ENCODE measurements around the gene UBE2H.

DNA sequence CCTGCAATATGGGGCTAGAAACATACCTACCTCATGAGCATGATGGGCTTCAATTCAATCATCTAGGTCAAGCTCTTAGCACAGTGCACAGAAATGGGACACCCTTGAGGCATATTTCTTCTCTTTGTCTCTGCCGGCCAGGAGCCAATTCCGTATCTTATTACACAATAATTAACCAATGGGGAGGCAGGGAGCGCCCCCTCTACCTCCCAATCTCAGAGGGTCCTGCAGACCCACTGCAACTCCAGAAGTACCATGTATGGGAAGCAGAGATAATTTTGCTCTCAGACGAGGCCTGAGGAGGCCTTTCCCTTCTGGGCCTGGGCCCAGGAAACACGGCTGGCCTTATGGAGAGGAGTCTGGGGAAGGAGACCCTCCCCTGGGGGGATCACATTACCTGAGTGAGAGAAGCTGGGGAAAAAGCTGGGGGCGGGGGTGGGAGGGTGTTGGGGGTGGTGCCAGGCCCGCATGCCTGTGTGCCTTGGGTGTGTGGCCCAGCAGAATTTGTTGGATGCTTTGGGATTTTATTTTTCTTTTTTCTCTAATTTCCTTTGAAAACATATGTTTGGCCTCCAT is 155.5 kb downstream of the UBE2H start:
- TF ChIP-seq, protein P1, sequence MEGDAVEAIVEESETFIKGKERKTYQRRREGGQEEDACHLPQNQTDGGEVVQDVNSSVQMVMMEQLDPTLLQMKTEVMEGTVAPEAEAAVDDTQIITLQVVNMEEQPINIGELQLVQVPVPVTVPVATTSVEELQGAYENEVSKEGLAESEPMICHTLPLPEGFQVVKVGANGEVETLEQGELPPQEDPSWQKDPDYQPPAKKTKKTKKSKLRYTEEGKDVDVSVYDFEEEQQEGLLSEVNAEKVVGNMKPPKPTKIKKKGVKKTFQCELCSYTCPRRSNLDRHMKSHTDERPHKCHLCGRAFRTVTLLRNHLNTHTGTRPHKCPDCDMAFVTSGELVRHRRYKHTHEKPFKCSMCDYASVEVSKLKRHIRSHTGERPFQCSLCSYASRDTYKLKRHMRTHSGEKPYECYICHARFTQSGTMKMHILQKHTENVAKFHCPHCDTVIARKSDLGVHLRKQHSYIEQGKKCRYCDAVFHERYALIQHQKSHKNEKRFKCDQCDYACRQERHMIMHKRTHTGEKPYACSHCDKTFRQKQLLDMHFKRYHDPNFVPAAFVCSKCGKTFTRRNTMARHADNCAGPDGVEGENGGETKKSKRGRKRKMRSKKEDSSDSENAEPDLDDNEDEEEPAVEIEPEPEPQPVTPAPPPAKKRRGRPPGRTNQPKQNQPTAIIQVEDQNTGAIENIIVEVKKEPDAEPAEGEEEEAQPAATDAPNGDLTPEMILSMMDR (conservative IDR thresholded peaks at IDR 0.05; ENCODE audit: low read depth, low read length), result no peak
- TF ChIP-seq MXI1 (IDR thresholded peaks at IDR 0.05; ENCODE audit: borderline replicate concordance, low read depth, low read length) (no peak), POLR2A (IDR thresholded peaks at IDR 0.05; ENCODE audit: low read depth, low read length) (no peak), CEBPB (IDR thresholded peaks at IDR 0.05; ENCODE audit: low read depth, low read length) (peak; percentile 46; the same call in 1 of the 2 replicates), RCOR1 (IDR thresholded peaks at IDR 0.05; ENCODE audit: insufficient replicate concordance, low read length) (no peak), BHLHE40 (IDR thresholded peaks at IDR 0.05; ENCODE audit: low read depth, low read length) (no peak), MAFK (IDR thresholded peaks at IDR 0.05; ENCODE audit: low read depth, low read length) (no peak), RAD21 (IDR thresholded peaks at IDR 0.05; ENCODE audit: low read length) (no peak), SMC3 (IDR thresholded peaks at IDR 0.05; ENCODE audit: low read depth, low read length) (no peak)
- TF ChIP-seq, protein P2, sequence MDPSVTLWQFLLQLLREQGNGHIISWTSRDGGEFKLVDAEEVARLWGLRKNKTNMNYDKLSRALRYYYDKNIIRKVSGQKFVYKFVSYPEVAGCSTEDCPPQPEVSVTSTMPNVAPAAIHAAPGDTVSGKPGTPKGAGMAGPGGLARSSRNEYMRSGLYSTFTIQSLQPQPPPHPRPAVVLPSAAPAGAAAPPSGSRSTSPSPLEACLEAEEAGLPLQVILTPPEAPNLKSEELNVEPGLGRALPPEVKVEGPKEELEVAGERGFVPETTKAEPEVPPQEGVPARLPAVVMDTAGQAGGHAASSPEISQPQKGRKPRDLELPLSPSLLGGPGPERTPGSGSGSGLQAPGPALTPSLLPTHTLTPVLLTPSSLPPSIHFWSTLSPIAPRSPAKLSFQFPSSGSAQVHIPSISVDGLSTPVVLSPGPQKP (IDR thresholded peaks at IDR 0.05; ENCODE audit: borderline replicate concordance, low read depth, low read length), result no peak
- TF ChIP-seq, protein P3, sequence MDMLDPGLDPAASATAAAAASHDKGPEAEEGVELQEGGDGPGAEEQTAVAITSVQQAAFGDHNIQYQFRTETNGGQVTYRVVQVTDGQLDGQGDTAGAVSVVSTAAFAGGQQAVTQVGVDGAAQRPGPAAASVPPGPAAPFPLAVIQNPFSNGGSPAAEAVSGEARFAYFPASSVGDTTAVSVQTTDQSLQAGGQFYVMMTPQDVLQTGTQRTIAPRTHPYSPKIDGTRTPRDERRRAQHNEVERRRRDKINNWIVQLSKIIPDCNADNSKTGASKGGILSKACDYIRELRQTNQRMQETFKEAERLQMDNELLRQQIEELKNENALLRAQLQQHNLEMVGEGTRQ (IDR thresholded peaks at IDR 0.05; ENCODE audit: low read depth, low read length), result no peak

Measured in IMR-90 (cell line).